ENCODE measurements around the gene COL5A1.

- TF ChIP-seq CTCF (IDR thresholded peaks at IDR 0.05) (no peak), EZH2 (IDR thresholded peaks at IDR 0.05) (no peak)
Observed at GRCh38 chr9:134807716-134808446, 166.3 kb downstream of the COL5A1 start.
